Activated CD8-positive, alpha-beta memory T cell treated with anti-CD3 and anti-CD28 coated beads for 24 hours (primary cell): ENCODE measurements around the gene DYNLT5.
"Not testable (repeated sequence)": the region's sequence is repeated elsewhere in the genome, so short reads cannot be mapped to it uniquely, and the experiment has no call there.

Source experiments
- DNase-seq: peaks from one replicate; pipeline ENCODE4 v3.0.0-alpha.2; 2020

The DYNLT5 gene

GRCh38 chr1:66791621-66792610 is 39.7 kb downstream of the DYNLT5 start:
- DNase-seq, result no peak

- DNase-seq, result not testable (repeated sequence)
These were observed 43.6 kb downstream of the DYNLT5 start for GRCh38 chr1:66795839-66796238.

GRCh38 chr1:66809245-66809644 is 57.0 kb downstream of the DYNLT5 start:
- no peak for DNase-seq

- no peak for DNase-seq
These were observed 57.6 kb downstream of the DYNLT5 start for GRCh38 chr1:66809736-66810326.

GRCh38 chr1:66824771-66825170 is 72.5 kb downstream of the DYNLT5 start:
- no peak for DNase-seq
